CD4-positive, alpha-beta memory T cell (primary cell): ENCODE measurements around the gene LLPH. TPM values are rescaled to one million over a fixed set of nuclear protein-coding genes. Genes with fewer than 3 reads are reported as not detected.

Experiments used
- CTCF ChIA-PET: fragments of 350-600 bp; sonication (Branson Sonifier 250); formaldehyde crosslinking; loops from one replicate; lab custom pipeline; 2021; ENCODE audit warnings: inconsistent platforms; ENCODE audit not compliant: partially characterized antibody; lab: Charles Lee
- POLR2A ChIA-PET: fragments of 350-600 bp; sonication (Branson Sonifier 250); formaldehyde crosslinking; loops from one replicate; lab custom pipeline; 2021; ENCODE audit not compliant: partially characterized antibody; lab: Charles Lee
- DNase-seq, 5 donors: peaks; one replicate each; pipeline versions ENCODE4 v3.0.0 to v3.0.0-alpha.2; 2020 to 2022; ENCODE audit warnings: mixed read lengths in 1 of 5
- H3K27ac ChIP-seq: one replicate; pipeline ENCODE4 v1.7.0; 2013; ENCODE audit warnings: low read depth, low read length
- H3K27me3 ChIP-seq: 2 replicates; pipeline ENCODE4 v1.7.0; 2013; ENCODE audit warnings: mild to moderate bottlenecking, low read length, moderate library complexity; ENCODE audit not compliant: insufficient read depth
- H3K36me3 ChIP-seq: 2 replicates; pipeline ENCODE4 v1.7.0; 2013; ENCODE audit warnings: mild to moderate bottlenecking, low read length, moderate library complexity; ENCODE audit not compliant: insufficient read depth
- H3K4me1 ChIP-seq: 2 replicates; pipeline ENCODE4 v1.7.0; 2013; ENCODE audit warnings: mild to moderate bottlenecking, low read length, moderate library complexity; ENCODE audit not compliant: insufficient read depth
- H3K4me3 ChIP-seq, 2 donors: one replicate each; pipeline ENCODE4 v1.7.0; 2013; ENCODE audit warnings: low read length in 2 of 2, mild to moderate bottlenecking in 1 of 2
- H3K9me3 ChIP-seq, 2 donors: one replicate each; pipeline ENCODE4 v1.7.0; 2013; ENCODE audit warnings: low read length in 2 of 2, control low read depth in 1 of 2; ENCODE audit not compliant: control insufficient read depth in 1 of 2
- H3K27ac Mint-ChIP-seq, 7 donors: one replicate each; pipeline ENCODE4 v1.8.0; 2020 to 2021; ENCODE audit warnings: mixed read lengths in 7 of 7, mild to moderate bottlenecking in 6 of 7, inconsistent platforms in 3 of 7, moderate library complexity in 3 of 7
- H3K27me3 Mint-ChIP-seq, 2 donors: one replicate each; pipeline ENCODE4 v1.8.0; 2020 to 2021; ENCODE audit warnings: mixed read lengths in 2 of 2
- H3K36me3 Mint-ChIP-seq, 2 donors: one replicate each; pipeline ENCODE4 v1.8.0; 2020 to 2021; ENCODE audit warnings: mixed read lengths in 2 of 2, inconsistent platforms in 1 of 2, mild to moderate bottlenecking in 1 of 2
- H3K4me1 Mint-ChIP-seq, 4 donors: one replicate each; pipeline ENCODE4 v1.8.0; 2020 to 2021; ENCODE audit warnings: mixed read lengths in 4 of 4, mild to moderate bottlenecking in 1 of 4
- H3K4me3 Mint-ChIP-seq, 8 donors: one replicate each; pipeline ENCODE4 v1.8.0; 2020 to 2021; ENCODE audit warnings: mixed read lengths in 8 of 8, mild to moderate bottlenecking in 7 of 8, moderate library complexity in 6 of 8, inconsistent platforms in 3 of 8
- H3K9me3 Mint-ChIP-seq, 8 donors: one replicate each; pipeline ENCODE4 v1.8.0; 2020 to 2021; ENCODE audit warnings: mixed read lengths in 8 of 8, mild to moderate bottlenecking in 5 of 8, inconsistent platforms in 3 of 8, moderate library complexity in 1 of 8
- intact Hi-C: fragments of 100-400 bp; cut with micrococcal nuclease; formaldehyde crosslinking; loops from one replicate; pipeline ENCODE4 v1.15.1; 2023
- polyA plus RNA-seq, 2 donors: library from polyadenylated mRNA; unstranded; fragments of 300-500 nt; fragmentation: Illumina TruSeq; gene quantifications; one replicate each; pipeline ENCODE4 v1.2.3, GENCODE V29; 2021
- total RNA-seq, 2 experiments: library from RNA; stranded (reverse); gene quantifications; one replicate each; pipeline ENCODE4 v1.2.3, GENCODE V29; 2021

The LLPH gene
- total and polyA plus RNA-seq, 4 experiments from 2014 or later, result 25.8 to 35.9 (median 30.2) TPM

DNA sequence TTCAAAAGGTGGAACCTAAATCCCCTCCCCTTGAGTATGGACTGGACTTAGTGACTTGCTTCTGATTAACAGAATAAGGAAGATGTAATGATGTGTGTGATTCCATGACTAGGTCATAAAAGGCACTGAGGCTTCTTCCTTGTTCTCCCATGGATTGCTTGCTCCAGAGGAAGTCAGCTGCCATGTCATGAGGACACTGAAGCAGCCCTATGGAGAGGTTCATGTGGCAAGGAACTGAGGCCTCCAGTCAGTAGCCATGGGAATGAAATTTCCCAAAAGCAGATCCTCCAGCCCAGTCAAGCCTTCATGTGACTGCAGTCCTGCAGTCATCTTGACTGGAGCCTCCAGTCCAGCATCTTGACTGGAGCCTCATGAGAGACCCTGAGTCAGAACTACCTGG lies 28.6 kb upstream of the LLPH start:
- Histone ChIP-seq H3K27me3 (no peaks in the 10 kb centered on the region), H3K9me3 (no peaks in the 10 kb centered on the region), H3K27ac (no peak overlapping the region), H3K4me3 (no peak overlapping the region), H3K36me3 (no peaks in the 10 kb centered on the region), H3K4me1 (peaks cover 26% of the 10 kb centered on the region)
- no peaks in the 10 kb centered on the region for H3K27me3 Mint-ChIP-seq
- H3K4me1 Mint-ChIP-seq, result peaks cover 35 to 85% (median 64%) of the 10 kb centered on the region in 4 donors
- DNase-seq, result no peak
- no peak overlapping the region for H3K4me3 Mint-ChIP-seq
- intact Hi-C loops, result no loop called here
- ChIA-PET CTCF (interaction anchor here (1.0 to 1.7 kb wide), 3 partner anchors 9 to 111 kb away, joined by 3 to 8 read pairs (median 6); no protein-coding TSS in a partner anchor), POLR2A (interaction anchor here (3.0 kb wide), 1 partner anchor 10 kb away, joined by 25 read pairs; the partner anchor contains the start of gene TMBIM4)
- H3K27ac Mint-ChIP-seq, result peak overlapping the region in 2 of 7 donors; percentile 53 to 57
- H3K9me3 Mint-ChIP-seq, result no peaks in the 10 kb centered on the region
- peaks cover 35 to 43% of the 10 kb centered on the region in 2 donors for H3K36me3 Mint-ChIP-seq

GRCh38 chr12:66156654-66157053 lies 26.1 kb upstream of the LLPH start:
- Mint-ChIP-seq H3K4me3 (peak overlapping the region in 2 of 8 donors; percentile 4 to 47), H3K27ac (no peak overlapping the region), H3K36me3 (peaks cover 20 to 45% of the 10 kb centered on the region in 2 donors), H3K27me3 (no peaks in the 10 kb centered on the region), H3K4me1 (peaks cover 22 to 64% (median 49%) of the 10 kb centered on the region in 4 donors), H3K9me3 (no peaks in the 10 kb centered on the region)
- Histone ChIP-seq H3K36me3 (no peaks in the 10 kb centered on the region), H3K9me3 (no peaks in the 10 kb centered on the region), H3K4me3 (no peak overlapping the region), H3K4me1 (peaks cover 7% of the 10 kb centered on the region), H3K27ac (no peak overlapping the region), H3K27me3 (no peaks in the 10 kb centered on the region)
- intact Hi-C loops, result no loop called here
- ChIA-PET POLR2A (interaction anchor here (0.7 kb wide), 1 partner anchor 13 kb away, joined by 3 read pairs; the partner anchor contains the start of gene TMBIM4), CTCF (no interaction called here)
- no peak for DNase-seq

- intact Hi-C loops, result no loop called here
These were observed 24.2 kb upstream of the LLPH start for GRCh38 chr12:66154776-66155175.

DNA sequence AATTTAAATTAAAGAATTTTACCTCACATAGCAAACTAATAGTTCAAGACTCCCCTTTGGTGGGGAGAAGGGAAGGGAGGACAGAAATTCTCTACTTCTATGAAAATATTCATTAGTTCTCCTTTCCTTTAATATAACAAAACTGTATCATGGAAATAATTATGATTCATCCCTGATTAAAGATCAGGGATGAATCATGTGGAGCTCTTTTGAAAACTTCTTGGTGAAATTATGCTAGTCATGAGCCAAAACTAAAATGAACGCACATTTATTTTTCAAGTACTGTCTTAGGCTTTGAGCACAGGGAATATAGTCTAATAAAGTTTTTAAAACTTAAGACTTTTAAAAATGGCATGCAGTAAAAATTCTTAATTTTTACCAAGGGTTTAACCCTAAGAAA lies 22.2 kb upstream of the LLPH start:
- Mint-ChIP-seq H3K27ac (no peak overlapping the region), H3K9me3 (no peaks in the 10 kb centered on the region), H3K4me3 (no peak overlapping the region), H3K4me1 (peaks cover 21 to 47% (median 30%) of the 10 kb centered on the region in 4 donors), H3K27me3 (no peaks in the 10 kb centered on the region), H3K36me3 (peaks cover 14 to 49% of the 10 kb centered on the region in 2 donors)
- H3K36me3 ChIP-seq, result peaks cover 7% of the 10 kb centered on the region
- H3K4me1 ChIP-seq, result no peaks in the 10 kb centered on the region
- H3K27ac ChIP-seq, result no peak overlapping the region
- ChIA-PET CTCF (no interaction called here), POLR2A (no interaction called here)
- DNase-seq, result no peak
- intact Hi-C loops, result no loop called here
- H3K9me3 ChIP-seq, result no peaks in the 10 kb centered on the region
- no peak overlapping the region for H3K4me3 ChIP-seq
- H3K27me3 ChIP-seq, result no peaks in the 10 kb centered on the region

More at GRCh38 chr12:66154776-66155175, 24.2 kb upstream of the LLPH start:
- H3K36me3 ChIP-seq, result no peaks in the 10 kb centered on the region
- peaks cover 23 to 48% of the 10 kb centered on the region in 2 donors for H3K36me3 Mint-ChIP-seq
- no peaks in the 10 kb centered on the region for H3K27me3 Mint-ChIP-seq
- DNase-seq, result no peak
- ChIA-PET CTCF (no interaction called here), POLR2A (no interaction called here)
- no peaks in the 10 kb centered on the region for H3K27me3 ChIP-seq
- H3K27ac ChIP-seq, result no peak overlapping the region
- H3K4me1 ChIP-seq, result peaks cover 7% of the 10 kb centered on the region
- H3K9me3 Mint-ChIP-seq, result no peaks in the 10 kb centered on the region
- no peak overlapping the region for H3K4me3 ChIP-seq
- H3K4me3 Mint-ChIP-seq, result no peak overlapping the region
- H3K27ac Mint-ChIP-seq, result peak overlapping the region in 1 of 7 donors; percentile 34
- no peaks in the 10 kb centered on the region for H3K9me3 ChIP-seq
- peaks cover 22 to 53% (median 42%) of the 10 kb centered on the region in 4 donors for H3K4me1 Mint-ChIP-seq

DNA sequence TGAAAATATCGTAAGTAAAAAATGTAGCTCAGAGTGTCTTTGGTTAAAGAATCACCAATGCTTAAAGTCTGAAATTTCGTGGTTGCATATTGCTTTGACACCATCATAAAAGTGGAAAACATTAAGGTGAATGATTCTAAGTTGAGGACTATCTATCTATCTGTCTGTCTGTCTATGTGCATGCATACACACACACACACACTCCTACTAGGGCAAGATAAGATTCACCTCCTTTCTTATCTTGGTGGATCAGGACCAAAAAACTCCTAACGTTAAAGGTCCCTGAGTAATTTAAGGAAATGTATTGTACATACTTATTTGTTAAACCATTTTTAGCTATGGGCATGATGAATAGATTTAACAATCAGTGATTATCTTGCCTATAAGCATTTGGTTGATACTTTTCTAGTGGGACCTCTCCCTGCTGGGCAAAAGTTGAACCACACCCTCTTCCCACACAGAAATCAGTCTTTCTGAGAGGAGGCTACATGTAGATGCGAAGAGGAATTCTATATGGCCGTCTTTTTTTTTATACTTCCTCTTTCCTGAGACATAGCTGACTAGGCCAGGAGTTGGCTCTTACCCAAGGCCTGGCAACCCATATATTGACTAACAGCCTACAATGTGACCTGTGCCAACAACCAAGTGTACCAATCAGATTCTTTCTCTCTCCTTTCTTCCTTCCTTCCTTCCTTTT lies 19.3 kb upstream of the LLPH start:
- intact Hi-C loops, result loop anchor here (10.0 kb wide), 1 partner anchor 255 kb away; no protein-coding TSS in a partner anchor
- no peaks in the 10 kb centered on the region for H3K4me1 ChIP-seq
- H3K4me3 ChIP-seq, result no peak overlapping the region
- H3K9me3 ChIP-seq, result no peaks in the 10 kb centered on the region
- Mint-ChIP-seq H3K9me3 (no peaks in the 10 kb centered on the region), H3K27ac (no peak overlapping the region), H3K4me1 (peaks cover 6 to 24% (median 16%) of the 10 kb centered on the region in 4 donors), H3K4me3 (no peak overlapping the region), H3K27me3 (no peaks in the 10 kb centered on the region), H3K36me3 (peaks cover 12 to 53% of the 10 kb centered on the region in 2 donors)
- DNase-seq, result no peak
- peaks cover 7% of the 10 kb centered on the region for H3K36me3 ChIP-seq
- H3K27me3 ChIP-seq, result no peaks in the 10 kb centered on the region
- POLR2A ChIA-PET, result interaction anchor here (1.6 kb wide), 1 partner anchor 19 kb away, joined by 8 read pairs; the partner anchor contains the start of gene TMBIM4
- CTCF ChIA-PET, result interaction anchor here (0.7 to 1.5 kb wide), 2 partner anchors 9 to 23 kb away, joined by 3 to 6 read pairs; no protein-coding TSS in a partner anchor
- no peak overlapping the region for H3K27ac ChIP-seq

GRCh38 chr12:66144791-66145754 lies 14.5 kb upstream of the LLPH start:
- no peaks in the 10 kb centered on the region for H3K27me3 ChIP-seq
- POLR2A ChIA-PET, result no interaction called here
- intact Hi-C loops, result loop anchor here (10.0 kb wide), 1 partner anchor 260 kb away; no protein-coding TSS in a partner anchor
- H3K9me3 ChIP-seq, result no peaks in the 10 kb centered on the region
- no peak for DNase-seq
- Mint-ChIP-seq H3K27me3 (no peaks in the 10 kb centered on the region), H3K9me3 (peaks cover 2 to 22% (median 16%) of the 10 kb centered on the region in 8 donors), H3K4me1 (peaks cover 4 to 14% (median 8%) of the 10 kb centered on the region in 4 donors), H3K27ac (peak overlapping the region in 6 of 7 donors; percentile 29 to 72 (median 37)), H3K4me3 (no peak overlapping the region), H3K36me3 (peaks cover 47 to 75% of the 10 kb centered on the region in 2 donors)
- H3K4me1 ChIP-seq, result no peaks in the 10 kb centered on the region
- H3K36me3 ChIP-seq, result peaks cover 28% of the 10 kb centered on the region
- CTCF ChIA-PET, result interaction anchor here (1.3 kb wide), 1 partner anchor 264 kb away, joined by 3 read pairs; no protein-coding TSS in a partner anchor
- H3K4me3 ChIP-seq, result no peak overlapping the region
- no peak overlapping the region for H3K27ac ChIP-seq
